Choroid plexus epithelial cell (primary cell): ENCODE measurements around the gene SLAMF8.

Source experiments
- DNase-seq: peaks from one replicate; pipeline ENCODE4 v3.0.0-alpha.2; 2010; ENCODE audit warnings: low read depth
- H3K4me3 ChIP-seq: 2 replicates; pipeline ENCODE4 v1.5.1; 2011; ENCODE audit warnings: low read depth, mild to moderate bottlenecking, control low read depth, low read length, moderate library complexity
- TF ChIP-seq, protein P1 (sequence below): conservative IDR thresholded peaks from 2 replicates; pipeline ENCODE4 v1.5.1; 2011; ENCODE audit warnings: low read depth, mild to moderate bottlenecking, control low read depth, inconsistent platforms, low read length, moderate library complexity

Gene SLAMF8

DNA sequence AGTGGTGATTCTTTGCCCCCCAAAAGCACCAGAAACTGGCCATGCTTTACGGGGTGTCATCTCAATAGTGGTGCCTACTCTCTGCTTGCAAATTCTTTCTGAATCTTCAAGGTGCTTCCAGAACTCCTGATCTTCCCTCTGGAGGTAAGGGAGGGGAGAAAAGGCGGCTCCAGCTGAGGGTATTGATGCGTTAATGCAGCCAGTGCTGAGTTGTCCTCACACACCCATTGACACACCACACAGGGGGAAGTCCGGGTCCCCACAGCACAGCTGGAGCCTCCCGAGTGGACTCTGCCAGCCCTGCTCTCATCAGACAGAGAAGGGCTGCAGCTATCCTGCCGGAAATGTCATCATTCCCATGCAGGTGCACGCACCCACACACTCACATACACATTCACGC lies 34.5 kb downstream of the SLAMF8 start:
- TF ChIP-seq, protein P1, sequence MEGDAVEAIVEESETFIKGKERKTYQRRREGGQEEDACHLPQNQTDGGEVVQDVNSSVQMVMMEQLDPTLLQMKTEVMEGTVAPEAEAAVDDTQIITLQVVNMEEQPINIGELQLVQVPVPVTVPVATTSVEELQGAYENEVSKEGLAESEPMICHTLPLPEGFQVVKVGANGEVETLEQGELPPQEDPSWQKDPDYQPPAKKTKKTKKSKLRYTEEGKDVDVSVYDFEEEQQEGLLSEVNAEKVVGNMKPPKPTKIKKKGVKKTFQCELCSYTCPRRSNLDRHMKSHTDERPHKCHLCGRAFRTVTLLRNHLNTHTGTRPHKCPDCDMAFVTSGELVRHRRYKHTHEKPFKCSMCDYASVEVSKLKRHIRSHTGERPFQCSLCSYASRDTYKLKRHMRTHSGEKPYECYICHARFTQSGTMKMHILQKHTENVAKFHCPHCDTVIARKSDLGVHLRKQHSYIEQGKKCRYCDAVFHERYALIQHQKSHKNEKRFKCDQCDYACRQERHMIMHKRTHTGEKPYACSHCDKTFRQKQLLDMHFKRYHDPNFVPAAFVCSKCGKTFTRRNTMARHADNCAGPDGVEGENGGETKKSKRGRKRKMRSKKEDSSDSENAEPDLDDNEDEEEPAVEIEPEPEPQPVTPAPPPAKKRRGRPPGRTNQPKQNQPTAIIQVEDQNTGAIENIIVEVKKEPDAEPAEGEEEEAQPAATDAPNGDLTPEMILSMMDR, result no peak
- no peak overlapping the region for H3K4me3 ChIP-seq
- no peak for DNase-seq

DNA sequence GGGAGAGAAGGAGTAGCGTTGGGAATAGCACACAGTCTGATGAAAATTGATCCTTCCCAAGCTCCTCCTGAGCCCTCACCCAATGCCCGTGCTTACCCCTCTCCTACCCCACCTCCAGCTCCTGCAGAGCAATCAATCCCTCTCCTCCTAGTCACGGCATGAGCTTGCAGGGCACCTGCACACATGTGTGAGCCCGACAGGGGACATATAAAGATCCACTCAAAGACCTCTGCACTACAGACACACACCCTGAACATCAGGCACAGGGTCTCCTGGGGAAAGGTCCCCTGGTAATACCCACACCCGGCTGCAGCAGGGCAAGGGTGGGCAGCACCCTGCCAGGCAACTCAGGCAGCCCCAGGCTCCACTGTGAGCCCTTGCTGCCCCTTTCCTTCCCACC lies 35.4 kb downstream of the SLAMF8 start:
- no peak for DNase-seq
- H3K4me3 ChIP-seq, result no peak overlapping the region
- TF ChIP-seq, protein P1, result no peak

DNA sequence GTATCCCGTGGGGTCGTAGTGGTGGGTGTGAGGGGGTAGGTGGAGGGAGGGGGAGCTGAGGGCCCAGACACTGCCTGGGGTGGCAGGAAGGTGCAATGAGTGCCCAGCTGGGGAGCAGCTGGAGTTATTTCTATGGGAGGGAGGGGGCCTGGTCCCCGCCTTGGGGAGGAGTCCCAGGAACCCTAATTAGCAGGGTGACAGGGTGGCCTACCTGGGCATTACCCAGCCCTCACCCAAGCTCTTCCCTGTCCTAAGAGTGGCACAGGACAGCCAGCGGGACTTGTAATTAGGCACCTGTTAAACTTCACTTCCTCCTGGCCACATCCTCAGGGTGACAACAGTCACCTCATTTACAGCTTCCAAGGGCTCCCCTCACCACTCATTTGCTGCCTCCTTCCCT lies 35.9 kb downstream of the SLAMF8 start, which contains the start of gene VSIG8:
Gene VSIG8, minus strand, starts transcription at position 101 of the 400 bp plus-strand sequence. CDS start 136 bp downstream, outside the sequence.
- DNase-seq, result no peak
- TF ChIP-seq, protein P1, result no peak
- H3K4me3 ChIP-seq, result no peak within 1 kb of the TSS

DNA sequence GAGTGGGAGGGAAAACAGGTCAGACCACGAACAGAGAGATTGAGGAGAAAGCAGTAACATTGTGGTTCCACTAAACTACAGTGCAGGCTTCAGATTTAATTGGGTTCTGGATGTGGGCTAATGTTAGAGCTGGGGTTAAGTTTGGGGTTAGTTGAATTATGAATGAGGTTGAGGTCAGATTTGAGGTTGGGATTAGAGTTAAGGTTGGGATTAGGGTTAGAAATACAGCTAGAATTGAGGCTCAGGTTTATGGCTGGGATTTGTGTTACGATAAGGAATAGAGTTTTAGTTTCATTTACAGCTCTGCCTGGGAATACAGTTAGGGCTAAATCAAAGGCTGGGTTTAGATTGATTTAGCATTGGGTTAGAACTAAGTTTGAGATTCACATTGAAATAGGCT lies 37.6 kb downstream of the SLAMF8 start:
- DNase-seq, result no peak
- TF ChIP-seq, protein P1, result no peak
- H3K4me3 ChIP-seq, result no peak overlapping the region

DNA sequence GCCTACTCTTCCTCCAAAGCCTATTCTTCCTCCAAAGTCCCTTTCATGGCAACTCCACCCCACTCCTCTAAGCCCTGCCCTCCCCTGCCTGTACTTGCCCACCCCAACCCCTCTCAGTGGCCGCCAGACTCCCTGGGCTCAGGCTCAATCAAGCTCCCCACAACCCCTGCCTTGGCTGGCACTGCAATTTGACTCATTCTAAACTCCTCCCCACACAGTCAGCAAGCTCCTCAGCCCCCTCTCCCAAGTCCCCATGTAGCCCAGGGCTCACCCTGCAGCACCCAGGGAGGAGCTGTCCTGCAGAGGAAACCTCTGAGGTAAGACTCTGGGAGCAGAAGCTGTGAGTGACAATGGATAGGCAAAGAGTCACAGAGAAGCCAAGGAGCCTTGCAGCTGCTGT lies 39.4 kb downstream of the SLAMF8 start:
- H3K4me3 ChIP-seq, result no peak overlapping the region
- no peak for DNase-seq
- TF ChIP-seq, protein P1, result no peak

DNA sequence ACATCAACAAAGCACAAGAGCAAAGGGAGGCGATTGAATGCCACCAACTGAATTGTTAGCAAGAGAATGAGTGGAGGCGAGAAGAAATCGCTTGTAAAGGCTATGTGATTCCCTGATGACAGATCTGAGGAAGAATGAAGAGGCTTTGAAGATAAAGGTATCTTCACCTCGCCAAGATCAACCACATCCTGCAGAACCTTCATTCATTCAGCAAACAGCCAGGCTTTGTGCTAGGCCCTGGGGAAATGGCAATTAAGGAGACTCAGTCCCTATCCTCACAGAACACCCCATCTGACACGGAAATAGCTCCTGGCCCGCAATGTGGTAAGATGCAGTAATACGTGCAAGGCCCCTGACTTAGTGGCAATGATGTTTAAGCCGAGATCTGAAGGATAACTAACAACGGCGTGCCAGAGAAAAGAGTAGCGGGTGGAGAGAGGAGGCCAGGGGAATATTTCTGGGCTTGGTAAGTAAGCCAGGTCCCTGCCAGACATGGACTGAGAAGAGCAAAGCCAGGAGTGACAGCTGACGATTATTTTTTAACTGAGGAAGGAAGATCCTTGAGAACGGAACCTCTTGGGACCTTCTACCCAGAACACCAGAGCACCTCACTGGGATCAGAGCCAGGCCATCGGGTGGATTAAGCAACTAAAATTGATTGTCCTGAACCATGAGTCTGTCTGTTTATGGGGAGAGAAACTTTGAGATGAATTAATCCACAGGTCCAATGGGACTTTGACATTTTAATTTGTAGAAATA lies 40.4 kb downstream of the SLAMF8 start:
- no peak overlapping the region for H3K4me3 ChIP-seq
- no peak for DNase-seq
- TF ChIP-seq, protein P1, result no peak

DNA sequence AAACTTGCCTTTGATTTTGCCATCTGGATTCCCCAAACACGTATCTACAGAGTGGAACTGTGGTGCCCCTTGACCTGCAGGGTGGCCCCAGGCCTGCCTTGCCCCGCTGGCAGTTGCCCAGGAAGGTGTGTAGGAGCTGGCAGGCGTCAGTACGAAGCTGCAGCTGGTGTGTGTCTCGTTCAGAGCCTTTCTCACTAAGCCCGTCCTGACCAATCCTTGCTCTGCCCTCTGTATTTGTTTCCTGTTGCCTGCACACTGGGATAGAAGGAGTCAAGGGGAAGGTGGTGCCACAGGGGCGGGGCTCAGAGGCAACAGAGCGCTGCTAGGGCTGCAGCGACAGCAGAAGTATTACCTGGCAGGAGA lies 41.0 kb downstream of the SLAMF8 start:
- DNase-seq, result peak; percentile 39
- H3K4me3 ChIP-seq, result no peak overlapping the region
- TF ChIP-seq, protein P1, result no peak
